OCI-LY7 (cell line): ENCODE results near the gene RRBP1. TPM values are rescaled to one million over a fixed set of nuclear protein-coding genes. Genes with fewer than 3 reads are reported as not detected.

Source experiments
- BruUV-seq: library from RNA; stranded (reverse); fragments of 400-500 nt; replicated peaks from 2 replicates; lab custom pipeline; 2021; lab: Mats Ljungman, UMichigan
- CTCF ChIA-PET: fragments of 300-600 bp; sonication (Branson Sonifier 250); formaldehyde crosslinking; loops from one replicate; lab custom pipeline; 2022; ENCODE audit warnings: antibody characterized with exemption; ENCODE audit not compliant: unreplicated experiment; lab: Charles Lee
- POLR2A ChIA-PET: fragments of 300-600 bp; sonication (Branson Sonifier 250); formaldehyde crosslinking; loops from one replicate; lab custom pipeline; 2022; ENCODE audit warnings: antibody characterized with exemption; lab: Charles Lee
- DNase-seq: peaks from one replicate; pipeline ENCODE4 v3.0.0-alpha.2; 2015; ENCODE audit warnings: low spot score
- H2AFZ ChIP-seq: fragments of 200-600 bp; sonication (generic), shearing (Covaris generic); 2 replicates; pipeline ENCODE4 v1.6.1; 2014; ENCODE audit warnings: mild to moderate bottlenecking, antibody characterized with exemption, low read length, moderate library complexity
- H3K27ac ChIP-seq: fragments of 200-600 bp; sonication (generic); 2 replicates; pipeline ENCODE4 v1.5.1; 2014; ENCODE audit warnings: mixed run types, low read depth, mild to moderate bottlenecking, moderate library complexity, low read length, inconsistent platforms; ENCODE audit not compliant: poor library complexity, severe bottlenecking
- H3K36me3 ChIP-seq: fragments of 200-600 bp; sonication (generic); 2 replicates; pipeline ENCODE4 v1.6.1; 2014; ENCODE audit warnings: mild to moderate bottlenecking, antibody characterized with exemption, low read length, moderate library complexity, mixed read lengths; ENCODE audit not compliant: insufficient read depth
- H3K4me1 ChIP-seq: fragments of 200-600 bp; sonication (generic); 2 replicates; pipeline ENCODE4 v1.5.1; 2014; ENCODE audit warnings: mild to moderate bottlenecking, low read length; ENCODE audit not compliant: insufficient read depth, poor library complexity, severe bottlenecking
- H3K4me2 ChIP-seq: fragments of 200-600 bp; sonication (generic); 2 replicates; pipeline ENCODE4 v1.6.1; 2014; ENCODE audit warnings: mild to moderate bottlenecking, low read length
- H3K4me3 ChIP-seq: fragments of 200-600 bp; sonication (generic); 2 replicates; pipeline ENCODE4 v1.5.1; 2014; ENCODE audit warnings: mild to moderate bottlenecking, low read depth, low read length; ENCODE audit not compliant: poor library complexity, severe bottlenecking
- H3K79me2 ChIP-seq: fragments of 200-600 bp; sonication (generic); 2 replicates; pipeline ENCODE4 v1.6.1; 2016; ENCODE audit warnings: low read depth, mild to moderate bottlenecking, low read length, moderate library complexity, mixed read lengths; ENCODE audit not compliant: insufficient read depth
- H3K9me2 ChIP-seq: fragments of 200-600 bp; sonication (generic); 2 replicates; pipeline ENCODE4 v1.6.1; 2016; ENCODE audit warnings: mild to moderate bottlenecking, low read length, mixed read lengths; ENCODE audit not compliant: insufficient read depth
- H3K9me3 ChIP-seq: fragments of 200-600 bp; sonication (generic); 2 replicates; pipeline ENCODE4 v1.6.1; 2014; ENCODE audit warnings: mild to moderate bottlenecking, mixed run types, low read length, mixed read lengths
- H4K20me1 ChIP-seq: fragments of 200-600 bp; sonication (generic); 2 replicates; pipeline ENCODE4 v1.6.1; 2014; ENCODE audit warnings: mild to moderate bottlenecking, antibody characterized with exemption, low read length, moderate library complexity, mixed read lengths; ENCODE audit not compliant: insufficient read depth
- CTCF ChIP-seq: fragments of 200-600 bp; sonication (generic); conservative IDR thresholded peaks from 2 replicates; pipeline ENCODE4 v1.5.1; 2014; ENCODE audit warnings: mild to moderate bottlenecking, antibody characterized with exemption, low read length, moderate library complexity, mixed read lengths
- EZH2phosphoT487 ChIP-seq: fragments of 200-600 bp; sonication (generic); IDR thresholded peaks from 2 replicates; pipeline ENCODE4 v1.6.1; 2018; ENCODE audit warnings: low read depth, borderline replicate concordance, mild to moderate bottlenecking, mixed run types, antibody characterized with exemption, low read length, moderate library complexity, mixed read lengths
- intact Hi-C: fragments of 100-400 bp; cut with micrococcal nuclease; formaldehyde crosslinking; loops from one replicate; pipeline ENCODE4 v1.10.0; 2022; ENCODE audit not compliant: unreplicated experiment
- total RNA-seq, 2 experiments: library from RNA; depleted of rRNA in 1 of 2; stranded (reverse); fragments of >200 nt in 1 of 2; shearing (Covaris generic) in 1 of 2; gene quantifications; 2 replicates each; pipeline ENCODE4 v1.2.3, GENCODE V29; 2014 to 2022

Gene RRBP1
- total RNA-seq, 2 experiments from 2014 or later = 13.6 to 46.3 TPM

GRCh38 chr20:17629025-17629424 is 53.0 kb downstream of the RRBP1 start:
- POLR2A ChIA-PET = no interaction called here
- Histone ChIP-seq H2AFZ (no peak overlapping the region), H3K4me2 (no peak overlapping the region), H3K4me3 (no peak overlapping the region), H3K27ac (no peak overlapping the region), H4K20me1 (no peaks in the 10 kb centered on the region), H3K4me1 (no peaks in the 10 kb centered on the region), H3K79me2 (no peaks in the 10 kb centered on the region), H3K9me2 (no peaks in the 10 kb centered on the region), H3K9me3 (no peaks in the 10 kb centered on the region), H3K36me3 (no peaks in the 10 kb centered on the region)
- CTCF ChIA-PET = no interaction called here
- no peak for DNase-seq
- BruUV-seq = no TSS peak
- intact Hi-C loops = no loop called here
- TF ChIP-seq EZH2phosphoT487 (no peak), CTCF (no peak)

GRCh38 chr20:17628101-17628841 is 53.8 kb downstream of the RRBP1 start:
- no peak for DNase-seq
- no peaks in the 10 kb centered on the region for H3K36me3 ChIP-seq
- H3K27ac ChIP-seq = no peak overlapping the region
- no peaks in the 10 kb centered on the region for H3K9me3 ChIP-seq
- no peaks in the 10 kb centered on the region for H3K9me2 ChIP-seq
- H3K4me2 ChIP-seq = no peak overlapping the region
- TF ChIP-seq CTCF (no peak), EZH2phosphoT487 (no peak)
- no peak overlapping the region for H3K4me3 ChIP-seq
- CTCF ChIA-PET = no interaction called here
- POLR2A ChIA-PET = interaction anchor here (0.5 kb wide), 1 partner anchor 1600 kb away, joined by 3 read pairs; no protein-coding TSS in a partner anchor
- H3K79me2 ChIP-seq = no peaks in the 10 kb centered on the region
- intact Hi-C loops = no loop called here
- no peaks in the 10 kb centered on the region for H4K20me1 ChIP-seq
- no peak overlapping the region for H2AFZ ChIP-seq
- no TSS peak for BruUV-seq
- H3K4me1 ChIP-seq = no peaks in the 10 kb centered on the region
